Measurements from ENCODE around the gene RAB44. TPM values are rescaled to one million over a fixed set of nuclear protein-coding genes. Genes with fewer than 3 reads are reported as not detected.

Gene RAB44
- total RNA-seq, 2 experiments from 2014 or later: 0.07 TPM; not detected in 1

- ATAC-seq (no peak), DNase-seq (no peak)
- Mint-ChIP-seq H3K4me3 (no peak overlapping the region), H3K27ac (no peak overlapping the region), H3K4me1 (ENCODE audit: low read depth) (peaks cover under 1% of the 10 kb centered on the region), H3K27me3 (no peaks in the 10 kb centered on the region), H3K9me3 (no peaks in the 10 kb centered on the region), H3K36me3 (ENCODE audit: low read depth) (no peaks in the 10 kb centered on the region)
- CTCF ChIA-PET: interaction anchor here (2.3 kb wide), 1 partner anchor 19 kb away, joined by 6 read pairs; no protein-coding TSS in a partner anchor
- POLR2A ChIA-PET: no interaction called here
- no peak for TF ChIP-seq CTCF (IDR thresholded peaks at IDR 0.05)
- intact Hi-C loops (cut with micrococcal nuclease): no loop called here
These were observed 42.6 kb downstream of the RAB44 start for GRCh38 chr6:36739947-36740817.

- Mint-ChIP-seq H3K27ac (no peak overlapping the region), H3K27me3 (no peaks in the 10 kb centered on the region), H3K4me1 (ENCODE audit: low read depth) (no peaks in the 10 kb centered on the region), H3K4me3 (no peak overlapping the region), H3K9me3 (no peaks in the 10 kb centered on the region), H3K36me3 (ENCODE audit: low read depth) (no peaks in the 10 kb centered on the region)
- intact Hi-C loops (cut with micrococcal nuclease): no loop called here
- no peak for ATAC-seq
- ChIA-PET CTCF (no interaction called here), POLR2A (no interaction called here)
- no peak for DNase-seq
- no peak for TF ChIP-seq CTCF (IDR thresholded peaks at IDR 0.05)
These were observed 43.2 kb downstream of the RAB44 start for GRCh38 chr6:36740818-36741179.

GRCh38 chr6:36742146-36742545 lies 44.5 kb downstream of the RAB44 start:
- ATAC-seq (no peak), DNase-seq (no peak)
- H3K4me1 Mint-ChIP-seq (ENCODE audit: low read depth): no peaks in the 10 kb centered on the region
- no peaks in the 10 kb centered on the region for H3K27me3 Mint-ChIP-seq
- TF ChIP-seq CTCF (IDR thresholded peaks at IDR 0.05): no peak
- H3K27ac Mint-ChIP-seq: no peak overlapping the region
- ChIA-PET CTCF (no interaction called here), POLR2A (no interaction called here)
- H3K9me3 Mint-ChIP-seq: no peaks in the 10 kb centered on the region
- H3K4me3 Mint-ChIP-seq: no peak overlapping the region
- intact Hi-C loops (cut with micrococcal nuclease): no loop called here
- H3K36me3 Mint-ChIP-seq (ENCODE audit: low read depth): no peaks in the 10 kb centered on the region

GRCh38 chr6:36743032-36743431 lies 45.4 kb downstream of the RAB44 start:
- TF ChIP-seq CTCF (IDR thresholded peaks at IDR 0.05): no peak
- POLR2A ChIA-PET: no interaction called here
- H3K27ac Mint-ChIP-seq: no peak overlapping the region
- ATAC-seq: no peak
- CTCF ChIA-PET: no interaction called here
- intact Hi-C loops (cut with micrococcal nuclease): no loop called here
- no peaks in the 10 kb centered on the region for H3K9me3 Mint-ChIP-seq
- H3K4me1 Mint-ChIP-seq (ENCODE audit: low read depth): no peaks in the 10 kb centered on the region
- H3K4me3 Mint-ChIP-seq: no peak overlapping the region
- no peaks in the 10 kb centered on the region for H3K27me3 Mint-ChIP-seq
- DNase-seq: no peak
- H3K36me3 Mint-ChIP-seq (ENCODE audit: low read depth): no peaks in the 10 kb centered on the region

GRCh38 chr6:36743538-36744303 lies 46.1 kb downstream of the RAB44 start:
- ATAC-seq: no peak
- intact Hi-C loops (cut with micrococcal nuclease): no loop called here

More at GRCh38 chr6:36743538-36744303, 46.1 kb downstream of the RAB44 start:
- Mint-ChIP-seq H3K9me3 (peaks cover 3% of the 10 kb centered on the region), H3K4me1 (ENCODE audit: low read depth) (no peaks in the 10 kb centered on the region), H3K36me3 (ENCODE audit: low read depth) (no peaks in the 10 kb centered on the region), H3K27me3 (no peaks in the 10 kb centered on the region), H3K27ac (no peak overlapping the region), H3K4me3 (no peak overlapping the region)
- DNase-seq: no peak
- POLR2A ChIA-PET: interaction anchor here (0.6 to 1.0 kb wide), 2 partner anchors 14 to 147 kb away, joined by 3 read pairs; no protein-coding TSS in a partner anchor
- CTCF ChIA-PET: interaction anchor here (1.1 to 2.0 kb wide), 2 partner anchors 11 to 15 kb away, joined by 5 read pairs; no protein-coding TSS in a partner anchor
- no peak for TF ChIP-seq CTCF (IDR thresholded peaks at IDR 0.05)

Measured in activated CD8-positive, alpha-beta T cell treated with anti-CD3 and anti-CD28 coated beads for 36 hours (primary cell).